GM12878 (cell line): ENCODE results near the gene PUS7L. TPM values are rescaled to one million over a fixed set of nuclear protein-coding genes. Genes with fewer than 3 reads are reported as not detected.

Experiments used
- ATAC-seq: fragments of 200-7000 bp; cut with Tn5 transposase; 3 replicates; pipeline ENCODE4 v1.9.1; 2020; ENCODE audit warnings: mild to moderate bottlenecking, moderate library complexity
- BruUV-seq: library from RNA; stranded (reverse); fragments of 400-500 nt; replicated peaks from 2 replicates; lab custom pipeline; 2021; lab: Mats Ljungman, UMichigan
- CTCF ChIA-PET: fragments of 300-600 bp; sonication (Branson Sonifier 250); formaldehyde crosslinking; extraction: SDS; loops from one replicate; lab custom pipeline; 2021; ENCODE audit warnings: inconsistent platforms; lab: Yijun Ruan, JAX
- POLR2A ChIA-PET: fragments of 350-600 bp; formaldehyde crosslinking; extraction: SDS; loops from one replicate; lab custom pipeline; 2021; ENCODE audit warnings: inconsistent platforms; lab: Charles Lee
- RAD21 ChIA-PET: fragments of 300-600 bp; sonication (Branson Sonifier 250); formaldehyde crosslinking; loops from one replicate; lab custom pipeline; 2023; ENCODE audit warnings: antibody characterized with exemption; ENCODE audit not compliant: unreplicated experiment; lab: Charles Lee
- SMC1A ChIA-PET: fragments of 300-600 bp; sonication (Branson Sonifier 250); formaldehyde crosslinking; loops from one replicate; lab custom pipeline; 2023; ENCODE audit not compliant: unreplicated experiment, uncharacterized antibody; lab: Charles Lee
- DNase-seq: peaks from one replicate; pipeline ENCODE4 v3.0.0-alpha.2; 2011; ENCODE audit warnings: low read depth, low spot score
- FAIRE-seq: peaks from 3 replicates; lab custom pipeline; 2011; peaks lifted over from hg19 to GRCh38; lab: Jason Lieb, UNC
- H2AFZ ChIP-seq: 2 replicates; pipeline ENCODE4 v1.6.0; 2011; ENCODE audit warnings: low read depth, low read length, control low read depth; ENCODE audit not compliant: control insufficient read depth
- H3K27ac ChIP-seq: 2 replicates; pipeline ENCODE4 v1.5.1; 2011; ENCODE audit warnings: control low read depth; ENCODE audit not compliant: control insufficient read depth, insufficient read depth
- H3K27me3 ChIP-seq, 2 experiments: replicated peaks in 1 of 2; 2 replicates each; pipeline versions ENCODE4 v1.6.0 to v1.6.1; 2011; ENCODE audit warnings: low read length in 1 of 2; ENCODE audit not compliant: control insufficient read depth in 2 of 2, insufficient read depth in 2 of 2
- H3K36me3 ChIP-seq, 2 experiments: 2 replicates each; pipeline ENCODE4 v1.5.1; 2011; ENCODE audit warnings: low read length in 1 of 2; ENCODE audit not compliant: control insufficient read depth in 2 of 2, insufficient read depth in 2 of 2
- H3K4me1 ChIP-seq: 2 replicates; pipeline ENCODE4 v1.6.1; 2011; ENCODE audit warnings: mild to moderate bottlenecking, low read length, moderate library complexity, mixed read lengths; ENCODE audit not compliant: control insufficient read depth, insufficient read depth
- H3K4me2 ChIP-seq: 2 replicates; pipeline ENCODE4 v1.6.0; 2011; ENCODE audit warnings: control low read depth; ENCODE audit not compliant: control insufficient read depth, insufficient read depth
- H3K4me3 ChIP-seq: fragments of 200-600 bp; sonication (generic); 2 replicates; pipeline ENCODE4 v1.5.1; 2016
- H3K79me2 ChIP-seq: 2 replicates; pipeline ENCODE4 v1.6.0; 2011; ENCODE audit warnings: low read length; ENCODE audit not compliant: control insufficient read depth, insufficient read depth
- H3K9ac ChIP-seq: 2 replicates; pipeline ENCODE4 v1.8.0; 2011; ENCODE audit warnings: low read length, control low read depth, mixed read lengths; ENCODE audit not compliant: control insufficient read depth, insufficient read depth
- H3K9me3 ChIP-seq: replicated peaks from 3 replicates; pipeline ENCODE4 v1.5.1; 2011; ENCODE audit warnings: mild to moderate bottlenecking, low read length; ENCODE audit not compliant: control insufficient read depth, insufficient read depth
- H4K20me1 ChIP-seq: 2 replicates; pipeline ENCODE4 v1.6.0; 2011; ENCODE audit not compliant: control insufficient read depth, insufficient read depth
- BACH1 ChIP-seq: fragments of 450-650 bp; IDR thresholded peaks from 2 replicates; pipeline ENCODE4 v1.6.1; 2017; ENCODE audit warnings: mild to moderate bottlenecking, borderline replicate concordance
- CHD4 ChIP-seq: fragments of 200-600 bp; sonication (generic); IDR thresholded peaks from 2 replicates; pipeline ENCODE4 v1.6.1; 2016; ENCODE audit warnings: mild to moderate bottlenecking
- GATAD2B ChIP-seq: fragments of 450-650 bp; conservative IDR thresholded peaks from 2 replicates; pipeline ENCODE4 v1.6.1; 2017; ENCODE audit warnings: low read depth, mild to moderate bottlenecking, moderate library complexity
- JUND ChIP-seq: IDR thresholded peaks from 2 replicates; pipeline ENCODE4 v1.6.1; 2012; ENCODE audit warnings: low read depth, mild to moderate bottlenecking, low read length, improper control_type of control experiment, moderate library complexity
- LARP7 ChIP-seq: fragments of 450-650 bp; IDR thresholded peaks from 2 replicates; pipeline ENCODE4 v1.6.1; 2017; ENCODE audit warnings: mild to moderate bottlenecking
- MAX ChIP-seq: IDR thresholded peaks from 2 replicates; pipeline ENCODE4 v1.6.1; 2012; ENCODE audit warnings: low read depth, low read length, improper control_type of control experiment
- NFXL1 ChIP-seq: fragments of 450-650 bp; IDR thresholded peaks from 2 replicates; pipeline ENCODE4 v1.6.1; 2017; ENCODE audit warnings: antibody characterized with exemption, mild to moderate bottlenecking, borderline replicate concordance
- NFYA ChIP-seq: IDR thresholded peaks from 2 replicates; pipeline ENCODE4 v1.6.1; 2011; ENCODE audit warnings: low read depth, mild to moderate bottlenecking, low read length, improper control_type of control experiment, borderline replicate concordance
- NR2F1 ChIP-seq: fragments of 450-650 bp; conservative IDR thresholded peaks from 2 replicates; pipeline ENCODE4 v1.6.1; 2017; ENCODE audit warnings: mild to moderate bottlenecking
- PML ChIP-seq: IDR thresholded peaks from 2 replicates; pipeline ENCODE4 v1.6.1; 2012; ENCODE audit warnings: low read length, inconsistent platforms
- POLR2AphosphoS2 ChIP-seq: IDR thresholded peaks from 2 replicates; pipeline ENCODE4 v1.6.1; 2011; ENCODE audit warnings: low read depth, mild to moderate bottlenecking, low read length, improper control_type of control experiment, moderate library complexity
- RAD21 ChIP-seq: IDR thresholded peaks from 2 replicates; pipeline ENCODE4 v1.6.1; 2011; ENCODE audit warnings: mild to moderate bottlenecking, low read depth, low read length, moderate library complexity; ENCODE audit not compliant: insufficient read depth
- RB1 ChIP-seq: fragments of 450-650 bp; formaldehyde crosslinking; IDR thresholded peaks from 2 replicates; pipeline ENCODE4 v1.6.1; 2017; ENCODE audit warnings: mild to moderate bottlenecking, borderline replicate concordance
- SREBF1 ChIP-seq: IDR thresholded peaks from 2 replicates; pipeline ENCODE4 v1.6.1; 2012; ENCODE audit warnings: mild to moderate bottlenecking, low read length
- STAT3 ChIP-seq: IDR thresholded peaks from 2 replicates; pipeline ENCODE4 v1.6.1; 2011; ENCODE audit warnings: low read depth, low read length, improper control_type of control experiment
- SUPT20H ChIP-seq: IDR thresholded peaks from 2 replicates; pipeline ENCODE4 v1.6.1; 2011; ENCODE audit warnings: low read depth, mild to moderate bottlenecking, low read length, moderate library complexity, borderline replicate concordance; ENCODE audit not compliant: control insufficient read depth
- USF1 ChIP-seq: IDR thresholded peaks from 2 replicates; pipeline ENCODE4 v1.6.1; 2011; ENCODE audit warnings: borderline replicate concordance, low read depth, mild to moderate bottlenecking, moderate library complexity, mixed read lengths, low read length; ENCODE audit not compliant: insufficient read depth; ENCODE audit errors: extremely low read length
- ZBTB40 ChIP-seq: fragments of 450-650 bp; IDR thresholded peaks from 2 replicates; pipeline ENCODE4 v1.6.1; 2016; ENCODE audit warnings: mild to moderate bottlenecking, moderate library complexity, borderline replicate concordance
- ZNF207 ChIP-seq: fragments of 450-650 bp; IDR thresholded peaks from 2 replicates; pipeline ENCODE4 v1.6.1; 2014; ENCODE audit warnings: antibody characterized with exemption, mild to moderate bottlenecking, borderline replicate concordance
- WGBS: methylation state at CpG from one replicate; pipeline ENCODE4 v1.1.6; 2016; ENCODE audit warnings: low lambda C conversion rate; ENCODE audit not compliant: insufficient replicate concordance, insufficient coverage; ENCODE audit errors: missing lambda C conversion rate; 5-methylcytosine and 5-hydroxymethylcytosine counted together
- in situ Hi-C: fragments of 300-500 bp; cut with MboI; formaldehyde crosslinking; loops from 9 replicates; pipeline ENCODE4 v1.14.3; 2018; ENCODE audit warnings: mixed read lengths
- intact Hi-C: fragments of 100-400 bp; cut with micrococcal nuclease; formaldehyde crosslinking; loops from one replicate; pipeline ENCODE4 v1.14.2; 2022; ENCODE audit not compliant: unreplicated experiment
- polyA plus RNA-seq, 11 experiments: library from polyadenylated mRNA; depleted of rRNA in 4 of 11; unstranded in 6 of 11; stranded (reverse) in 5 of 11; fragments of >200 nt; fragmentation: Nextera tagmentation in 4 of 11; fragmentation: Illumina TruSeq in 1 of 11; extraction: Ambion mirVana in 4 of 11; extraction: Trizol in 1 of 11; gene quantifications; 1 replicate in 1 of 11; 2 replicates in 10 of 11; pipeline versions ENCODE4 v1.2.1 to v1.2.3, GENCODE V29; 2011 to 2016; ENCODE audit warnings: inconsistent platforms in 2 of 11, missing spikeins in 2 of 11, low read depth in 1 of 11
- total RNA-seq, 4 experiments: library from RNA; depleted of rRNA in 3 of 4; stranded (reverse); fragments of >200 nt in 3 of 4; fragmentation: Illumina TruSeq in 1 of 4; extraction: Trizol in 1 of 4; gene quantifications; 2 replicates each; pipeline versions ENCODE4 v1.2.1 to v1.2.3, GENCODE V29; 2013 to 2021

The PUS7L gene
- total and polyA plus RNA-seq, 10 of the 15 experiments (the other 5 are each of a cell fraction or from before 2014, with no cell fraction given), result 7.2 to 42.1 (median 19.6) TPM

GRCh38 chr12:43694879-43695278 is 63.7 kb downstream of the PUS7L start:
- Histone ChIP-seq H3K4me2 (no peak overlapping the region), H3K27ac (no peak overlapping the region), H3K9me3 (no peaks in the 10 kb centered on the region), H2AFZ (no peak overlapping the region), H3K36me3 (no peaks in the 10 kb centered on the region), H3K79me2 (no peaks in the 10 kb centered on the region), H4K20me1 (no peaks in the 10 kb centered on the region), H3K27me3 (no peaks in the 10 kb centered on the region), H3K4me1 (no peaks in the 10 kb centered on the region), H3K4me3 (no peak overlapping the region), H3K9ac (no peak overlapping the region)
- RAD21 ChIA-PET, result no interaction called here
- in situ Hi-C loops, result no loop called here
- no TSS peak for BruUV-seq
- POLR2A ChIA-PET, result interaction anchor here (0.7 kb wide), 1 partner anchor 122 kb away, joined by 3 read pairs; no protein-coding TSS in a partner anchor
- ATAC-seq (no peak), FAIRE-seq (peak; percentile 54), DNase-seq (no peak)
- WGBS, result 46% methylated on average over 1 of the region's 1 CpG
- intact Hi-C loops, result no loop called here
- TF ChIP-seq MAX (no peak), ZBTB40 (no peak), RAD21 (no peak), STAT3 (no peak), PML (no peak), SREBF1 (no peak), JUND (no peak), LARP7 (no peak), BACH1 (no peak), NFYA (no peak), CHD4 (no peak), RB1 (no peak), ZNF207 (no peak), NFXL1 (no peak), USF1 (no peak), NR2F1 (no peak), GATAD2B (no peak), POLR2AphosphoS2 (no peak), SUPT20H (no peak)
- CTCF ChIA-PET, result interaction anchor here (0.7 kb wide), 1 partner anchor 916 kb away, joined by 3 read pairs; no protein-coding TSS in a partner anchor
- SMC1A ChIA-PET, result no interaction called here
